GM23338 (cell line): ENCODE results near the gene PSMG2. TPM values are rescaled to one million over a fixed set of nuclear protein-coding genes. Genes with fewer than 3 reads are reported as not detected.

Experiments
- ATAC-seq: fragments of 200-7000 bp; cut with Tn5 transposase; 3 replicates; pipeline ENCODE4 v1.9.1; 2020
- DNase-seq: peaks from one replicate; pipeline ENCODE4 v3.0.0-alpha.2; 2015; ENCODE audit warnings: low spot score
- H2AFZ ChIP-seq: fragments of 200-600 bp; sonication (generic); 2 replicates; pipeline ENCODE4 v1.8.0; 2016; ENCODE audit warnings: antibody characterized with exemption, mild to moderate bottlenecking, moderate library complexity
- H3F3A ChIP-seq: fragments of 200-600 bp; sonication (generic); replicated peaks from 2 replicates; pipeline ENCODE4 v1.8.0; 2017; ENCODE audit warnings: antibody characterized with exemption, mixed run types, low read depth
- H3K27ac ChIP-seq: fragments of 200-600 bp; sonication (generic); 2 replicates; pipeline ENCODE4 v1.6.1; 2016; ENCODE audit warnings: low read depth
- H3K27me3 ChIP-seq: fragments of 200-600 bp; sonication (generic); 2 replicates; pipeline ENCODE4 v1.8.0; 2016; ENCODE audit warnings: mild to moderate bottlenecking, mixed run types, moderate library complexity; ENCODE audit not compliant: insufficient read depth
- H3K36me3 ChIP-seq: fragments of 200-600 bp; sonication (generic); 2 replicates; pipeline ENCODE4 v1.8.0; 2016; ENCODE audit warnings: mild to moderate bottlenecking; ENCODE audit not compliant: insufficient read depth
- H3K4me1 ChIP-seq: fragments of 200-600 bp; sonication (generic); 2 replicates; pipeline ENCODE4 v1.8.0; 2016; ENCODE audit warnings: mild to moderate bottlenecking, moderate library complexity; ENCODE audit not compliant: insufficient read depth
- H3K4me2 ChIP-seq: fragments of 200-600 bp; sonication (generic); 2 replicates; pipeline ENCODE4 v1.7.1; 2017; ENCODE audit warnings: mixed run types
- H3K4me3 ChIP-seq: fragments of 200-600 bp; sonication (generic); 2 replicates; pipeline ENCODE4 v1.6.1; 2016; ENCODE audit warnings: mixed run types
- H3K79me2 ChIP-seq: fragments of 200-600 bp; sonication (generic); replicated peaks from 2 replicates; pipeline ENCODE4 v1.8.0; 2017; ENCODE audit warnings: mild to moderate bottlenecking; ENCODE audit not compliant: insufficient read depth
- H3K9me2 ChIP-seq: fragments of 200-600 bp; sonication (generic); 2 replicates; pipeline ENCODE4 v1.8.0; 2017; ENCODE audit not compliant: insufficient read depth
- H4K20me1 ChIP-seq: fragments of 200-600 bp; sonication (generic); replicated peaks from 2 replicates; pipeline ENCODE4 v1.8.0; 2017; ENCODE audit warnings: mild to moderate bottlenecking; ENCODE audit not compliant: insufficient read depth
- H3K27ac Mint-ChIP-seq: 2 replicates; pipeline ENCODE4 v1.8.0; 2020; ENCODE audit warnings: inconsistent platforms, mild to moderate bottlenecking, moderate library complexity, mixed read lengths
- H3K27me3 Mint-ChIP-seq: 3 replicates; pipeline ENCODE4 v1.8.0; 2022; ENCODE audit warnings: low read depth, mild to moderate bottlenecking, moderate library complexity, mixed read lengths, inconsistent platforms; ENCODE audit not compliant: insufficient read depth, poor library complexity
- H3K36me3 Mint-ChIP-seq: 3 replicates; pipeline ENCODE4 v1.8.0; 2021; ENCODE audit warnings: low read depth, mild to moderate bottlenecking, inconsistent platforms, moderate library complexity, mixed read lengths
- H3K4me1 Mint-ChIP-seq: 3 replicates; pipeline ENCODE4 v1.8.0; 2020; ENCODE audit warnings: mild to moderate bottlenecking, inconsistent platforms, mixed read lengths
- H3K4me3 Mint-ChIP-seq: 3 replicates; pipeline ENCODE4 v1.8.0; 2021; ENCODE audit warnings: moderate library complexity, mild to moderate bottlenecking, inconsistent platforms, mixed read lengths
- H3K9me3 Mint-ChIP-seq: 3 replicates; pipeline ENCODE4 v1.8.0; 2020; ENCODE audit warnings: moderate library complexity, mild to moderate bottlenecking, inconsistent platforms, mixed read lengths
- CREB1 ChIP-seq: fragments of 250-450 bp; sonication (Bioruptor Pico); IDR thresholded peaks from 2 replicates; pipeline ENCODE4 v1.5.0; 2020; ENCODE audit warnings: low read depth, mild to moderate bottlenecking, moderate library complexity
- EZH2 ChIP-seq: fragments of 200-600 bp; sonication (generic); IDR thresholded peaks from one replicate; pipeline ENCODE4 v1.8.0; 2017; ENCODE audit warnings: antibody characterized with exemption, mild to moderate bottlenecking, low read depth; ENCODE audit not compliant: unreplicated experiment
- EZH2phosphoT487 ChIP-seq: fragments of 200-600 bp; sonication (generic); IDR thresholded peaks from one replicate; pipeline ENCODE4 v1.8.1; 2018; ENCODE audit warnings: antibody characterized with exemption; ENCODE audit not compliant: unreplicated experiment
- JUNB ChIP-seq: IDR thresholded peaks from one replicate; pipeline ENCODE4 v1.6.1; 2016; ENCODE audit warnings: antibody characterized with exemption; ENCODE audit not compliant: unreplicated experiment
- NANOG ChIP-seq: IDR thresholded peaks from 2 replicates; pipeline ENCODE4 v1.6.1; 2016; ENCODE audit warnings: antibody characterized with exemption, borderline replicate concordance
- POLR2AphosphoS5 ChIP-seq: IDR thresholded peaks from 2 replicates; pipeline ENCODE4 v1.6.1; 2016; ENCODE audit warnings: antibody characterized with exemption, low read depth
- STAT1 ChIP-seq: IDR thresholded peaks from one replicate; pipeline ENCODE4 v1.6.1; 2016; ENCODE audit warnings: antibody characterized with exemption; ENCODE audit not compliant: unreplicated experiment
- ZNF114 ChIP-seq: fragments of 250-450 bp; sonication (Bioruptor Pico); IDR thresholded peaks from 2 replicates; pipeline ENCODE4 v1.5.0; 2020; ENCODE audit warnings: mild to moderate bottlenecking, moderate library complexity
- ZNF331 ChIP-seq: fragments of 250-450 bp; sonication (Bioruptor Pico); IDR thresholded peaks from 2 replicates; pipeline ENCODE4 v1.5.0; 2020; ENCODE audit warnings: low read depth, mild to moderate bottlenecking, moderate library complexity
- polyA plus RNA-seq: library from polyadenylated mRNA; unstranded; fragments of >200 nt; fragmentation: Nextera tagmentation; extraction: Ambion mirVana; gene quantifications from 2 replicates; pipeline ENCODE4 v1.2.1, GENCODE V29; 2016
- total RNA-seq: library from RNA; depleted of rRNA; stranded (reverse); fragments of >200 nt; shearing (Covaris generic); gene quantifications from 2 replicates; pipeline ENCODE4 v1.2.3, GENCODE V29; 2014
- TF ChIP-seq, protein P1 (sequence below): IDR thresholded peaks from one replicate; pipeline ENCODE4 v1.6.1; 2018; ENCODE audit warnings: antibody characterized with exemption; ENCODE audit not compliant: unreplicated experiment
- TF ChIP-seq, protein P2 (sequence below): fragments of 250-450 bp; sonication (Bioruptor Pico); IDR thresholded peaks from 2 replicates; pipeline ENCODE4 v1.5.0; 2020; ENCODE audit warnings: mild to moderate bottlenecking, moderate library complexity
- TF ChIP-seq, protein P3 (sequence below), 2 experiments: fragments of 200-600 bp in 1 of 2; sonication (generic) in 1 of 2; conservative IDR thresholded peaks; 2 replicates each; pipeline versions ENCODE4 v1.5.1 to v1.6.1; 2016 to 2017; ENCODE audit warnings: antibody characterized with exemption in 2 of 2, low read depth in 2 of 2, mild to moderate bottlenecking in 2 of 2, moderate library complexity in 1 of 2
- TF ChIP-seq, protein P4 (sequence below): IDR thresholded peaks from 2 replicates; pipeline ENCODE4 v1.6.1; 2016; ENCODE audit warnings: antibody characterized with exemption

The PSMG2 gene
- total and polyA plus RNA-seq, 2 experiments from 2014 or later: 87.8 to 151 TPM

DNA sequence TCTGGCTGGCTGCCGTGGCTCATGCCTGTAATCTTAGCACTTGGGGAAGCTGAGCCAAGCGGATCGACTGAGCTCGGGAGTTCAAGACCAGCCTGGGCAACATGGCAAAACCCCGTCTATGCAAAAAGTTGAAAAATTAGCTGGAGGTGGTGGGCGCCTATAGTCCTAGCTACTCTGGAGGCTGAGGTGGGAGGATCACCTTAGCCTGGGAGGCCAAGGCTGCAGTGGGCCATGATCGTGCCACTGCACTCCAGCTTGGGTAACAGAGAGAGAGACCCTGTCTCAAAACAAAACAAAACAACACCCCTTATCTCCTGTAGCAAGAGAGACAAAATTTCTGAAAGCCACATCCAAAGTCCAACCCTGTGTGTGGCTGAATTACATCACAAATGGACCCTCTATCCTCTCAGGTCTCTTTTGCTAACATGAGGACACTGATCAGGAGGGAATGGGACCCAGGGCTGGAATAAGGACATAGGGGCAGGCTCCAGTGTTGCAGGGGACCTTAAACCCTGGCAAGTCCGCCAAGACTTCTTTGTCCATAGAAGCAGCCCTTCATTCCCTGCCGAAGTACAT is 64.8 kb downstream of the PSMG2 start:
- H3K36me3 Mint-ChIP-seq: no peaks in the 10 kb centered on the region; the same call in 2 of the 3 replicates
- 0 out of 2 replicates have a peak, but pooled peaks cover 3% of the 10 kb centered on the region for H3K9me2 ChIP-seq
- H3K4me3 ChIP-seq: no peak overlapping the region
- DNase-seq (no peak), ATAC-seq (no peak)
- no peaks in the 10 kb centered on the region for H3K9me3 Mint-ChIP-seq
- no peaks in the 10 kb centered on the region for H4K20me1 ChIP-seq
- H2AFZ ChIP-seq: peak overlapping the region; percentile 80; the same call in 1 of the 2 replicates
- no peak overlapping the region for H3K27ac ChIP-seq
- TF ChIP-seq, protein P1, sequence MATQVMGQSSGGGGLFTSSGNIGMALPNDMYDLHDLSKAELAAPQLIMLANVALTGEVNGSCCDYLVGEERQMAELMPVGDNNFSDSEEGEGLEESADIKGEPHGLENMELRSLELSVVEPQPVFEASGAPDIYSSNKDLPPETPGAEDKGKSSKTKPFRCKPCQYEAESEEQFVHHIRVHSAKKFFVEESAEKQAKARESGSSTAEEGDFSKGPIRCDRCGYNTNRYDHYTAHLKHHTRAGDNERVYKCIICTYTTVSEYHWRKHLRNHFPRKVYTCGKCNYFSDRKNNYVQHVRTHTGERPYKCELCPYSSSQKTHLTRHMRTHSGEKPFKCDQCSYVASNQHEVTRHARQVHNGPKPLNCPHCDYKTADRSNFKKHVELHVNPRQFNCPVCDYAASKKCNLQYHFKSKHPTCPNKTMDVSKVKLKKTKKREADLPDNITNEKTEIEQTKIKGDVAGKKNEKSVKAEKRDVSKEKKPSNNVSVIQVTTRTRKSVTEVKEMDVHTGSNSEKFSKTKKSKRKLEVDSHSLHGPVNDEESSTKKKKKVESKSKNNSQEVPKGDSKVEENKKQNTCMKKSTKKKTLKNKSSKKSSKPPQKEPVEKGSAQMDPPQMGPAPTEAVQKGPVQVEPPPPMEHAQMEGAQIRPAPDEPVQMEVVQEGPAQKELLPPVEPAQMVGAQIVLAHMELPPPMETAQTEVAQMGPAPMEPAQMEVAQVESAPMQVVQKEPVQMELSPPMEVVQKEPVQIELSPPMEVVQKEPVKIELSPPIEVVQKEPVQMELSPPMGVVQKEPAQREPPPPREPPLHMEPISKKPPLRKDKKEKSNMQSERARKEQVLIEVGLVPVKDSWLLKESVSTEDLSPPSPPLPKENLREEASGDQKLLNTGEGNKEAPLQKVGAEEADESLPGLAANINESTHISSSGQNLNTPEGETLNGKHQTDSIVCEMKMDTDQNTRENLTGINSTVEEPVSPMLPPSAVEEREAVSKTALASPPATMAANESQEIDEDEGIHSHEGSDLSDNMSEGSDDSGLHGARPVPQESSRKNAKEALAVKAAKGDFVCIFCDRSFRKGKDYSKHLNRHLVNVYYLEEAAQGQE: no peak
- TF ChIP-seq EZH2: no peak
- TF ChIP-seq, protein P2, sequence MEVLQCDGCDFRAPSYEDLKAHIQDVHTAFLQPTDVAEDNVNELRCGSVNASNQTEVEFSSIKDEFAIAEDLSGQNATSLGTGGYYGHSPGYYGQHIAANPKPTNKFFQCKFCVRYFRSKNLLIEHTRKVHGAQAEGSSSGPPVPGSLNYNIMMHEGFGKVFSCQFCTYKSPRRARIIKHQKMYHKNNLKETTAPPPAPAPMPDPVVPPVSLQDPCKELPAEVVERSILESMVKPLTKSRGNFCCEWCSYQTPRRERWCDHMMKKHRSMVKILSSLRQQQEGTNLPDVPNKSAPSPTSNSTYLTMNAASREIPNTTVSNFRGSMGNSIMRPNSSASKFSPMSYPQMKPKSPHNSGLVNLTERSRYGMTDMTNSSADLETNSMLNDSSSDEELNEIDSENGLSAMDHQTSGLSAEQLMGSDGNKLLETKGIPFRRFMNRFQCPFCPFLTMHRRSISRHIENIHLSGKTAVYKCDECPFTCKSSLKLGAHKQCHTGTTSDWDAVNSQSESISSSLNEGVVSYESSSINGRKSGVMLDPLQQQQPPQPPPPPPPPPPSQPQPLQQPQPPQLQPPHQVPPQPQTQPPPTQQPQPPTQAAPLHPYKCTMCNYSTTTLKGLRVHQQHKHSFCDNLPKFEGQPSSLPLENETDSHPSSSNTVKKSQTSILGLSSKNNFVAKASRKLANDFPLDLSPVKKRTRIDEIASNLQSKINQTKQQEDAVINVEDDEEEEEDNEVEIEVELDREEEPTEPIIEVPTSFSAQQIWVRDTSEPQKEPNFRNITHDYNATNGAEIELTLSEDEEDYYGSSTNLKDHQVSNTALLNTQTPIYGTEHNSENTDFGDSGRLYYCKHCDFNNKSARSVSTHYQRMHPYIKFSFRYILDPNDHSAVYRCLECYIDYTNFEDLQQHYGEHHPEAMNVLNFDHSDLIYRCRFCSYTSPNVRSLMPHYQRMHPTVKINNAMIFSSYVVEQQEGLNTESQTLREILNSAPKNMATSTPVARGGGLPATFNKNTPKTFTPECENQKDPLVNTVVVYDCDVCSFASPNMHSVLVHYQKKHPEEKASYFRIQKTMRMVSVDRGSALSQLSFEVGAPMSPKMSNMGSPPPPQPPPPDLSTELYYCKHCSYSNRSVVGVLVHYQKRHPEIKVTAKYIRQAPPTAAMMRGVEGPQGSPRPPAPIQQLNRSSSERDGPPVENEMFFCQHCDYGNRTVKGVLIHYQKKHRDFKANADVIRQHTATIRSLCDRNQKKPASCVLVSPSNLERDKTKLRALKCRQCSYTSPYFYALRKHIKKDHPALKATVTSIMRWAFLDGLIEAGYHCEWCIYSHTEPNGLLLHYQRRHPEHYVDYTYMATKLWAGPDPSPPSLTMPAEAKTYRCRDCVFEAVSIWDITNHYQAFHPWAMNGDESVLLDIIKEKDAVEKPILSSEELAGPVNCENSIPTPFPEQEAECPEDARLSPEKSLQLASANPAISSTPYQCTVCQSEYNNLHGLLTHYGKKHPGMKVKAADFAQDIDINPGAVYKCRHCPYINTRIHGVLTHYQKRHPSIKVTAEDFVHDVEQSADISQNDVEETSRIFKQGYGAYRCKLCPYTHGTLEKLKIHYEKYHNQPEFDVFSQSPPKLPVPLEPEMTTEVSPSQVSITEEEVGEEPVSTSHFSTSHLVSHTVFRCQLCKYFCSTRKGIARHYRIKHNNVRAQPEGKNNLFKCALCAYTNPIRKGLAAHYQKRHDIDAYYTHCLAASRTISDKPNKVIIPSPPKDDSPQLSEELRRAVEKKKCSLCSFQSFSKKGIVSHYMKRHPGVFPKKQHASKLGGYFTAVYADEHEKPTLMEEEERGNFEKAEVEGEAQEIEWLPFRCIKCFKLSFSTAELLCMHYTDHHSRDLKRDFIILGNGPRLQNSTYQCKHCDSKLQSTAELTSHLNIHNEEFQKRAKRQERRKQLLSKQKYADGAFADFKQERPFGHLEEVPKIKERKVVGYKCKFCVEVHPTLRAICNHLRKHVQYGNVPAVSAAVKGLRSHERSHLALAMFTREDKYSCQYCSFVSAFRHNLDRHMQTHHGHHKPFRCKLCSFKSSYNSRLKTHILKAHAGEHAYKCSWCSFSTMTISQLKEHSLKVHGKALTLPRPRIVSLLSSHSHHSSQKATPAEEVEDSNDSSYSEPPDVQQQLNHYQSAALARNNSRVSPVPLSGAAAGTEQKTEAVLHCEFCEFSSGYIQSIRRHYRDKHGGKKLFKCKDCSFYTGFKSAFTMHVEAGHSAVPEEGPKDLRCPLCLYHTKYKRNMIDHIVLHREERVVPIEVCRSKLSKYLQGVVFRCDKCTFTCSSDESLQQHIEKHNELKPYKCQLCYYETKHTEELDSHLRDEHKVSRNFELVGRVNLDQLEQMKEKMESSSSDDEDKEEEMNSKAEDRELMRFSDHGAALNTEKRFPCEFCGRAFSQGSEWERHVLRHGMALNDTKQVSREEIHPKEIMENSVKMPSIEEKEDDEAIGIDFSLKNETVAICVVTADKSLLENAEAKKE (CRISPR knock-in tag): no peak
- no peak for TF ChIP-seq POLR2AphosphoS5
- TF ChIP-seq, protein P3, sequence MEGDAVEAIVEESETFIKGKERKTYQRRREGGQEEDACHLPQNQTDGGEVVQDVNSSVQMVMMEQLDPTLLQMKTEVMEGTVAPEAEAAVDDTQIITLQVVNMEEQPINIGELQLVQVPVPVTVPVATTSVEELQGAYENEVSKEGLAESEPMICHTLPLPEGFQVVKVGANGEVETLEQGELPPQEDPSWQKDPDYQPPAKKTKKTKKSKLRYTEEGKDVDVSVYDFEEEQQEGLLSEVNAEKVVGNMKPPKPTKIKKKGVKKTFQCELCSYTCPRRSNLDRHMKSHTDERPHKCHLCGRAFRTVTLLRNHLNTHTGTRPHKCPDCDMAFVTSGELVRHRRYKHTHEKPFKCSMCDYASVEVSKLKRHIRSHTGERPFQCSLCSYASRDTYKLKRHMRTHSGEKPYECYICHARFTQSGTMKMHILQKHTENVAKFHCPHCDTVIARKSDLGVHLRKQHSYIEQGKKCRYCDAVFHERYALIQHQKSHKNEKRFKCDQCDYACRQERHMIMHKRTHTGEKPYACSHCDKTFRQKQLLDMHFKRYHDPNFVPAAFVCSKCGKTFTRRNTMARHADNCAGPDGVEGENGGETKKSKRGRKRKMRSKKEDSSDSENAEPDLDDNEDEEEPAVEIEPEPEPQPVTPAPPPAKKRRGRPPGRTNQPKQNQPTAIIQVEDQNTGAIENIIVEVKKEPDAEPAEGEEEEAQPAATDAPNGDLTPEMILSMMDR (conservative IDR thresholded peaks at IDR 0.05; ENCODE audit: low read depth in 2 of 2): no peak
- TF ChIP-seq STAT1: no peak
- TF ChIP-seq CREB1 (CRISPR knock-in tag): no peak
- no peak for TF ChIP-seq NANOG
- TF ChIP-seq JUNB: no peak
- TF ChIP-seq, protein P4, sequence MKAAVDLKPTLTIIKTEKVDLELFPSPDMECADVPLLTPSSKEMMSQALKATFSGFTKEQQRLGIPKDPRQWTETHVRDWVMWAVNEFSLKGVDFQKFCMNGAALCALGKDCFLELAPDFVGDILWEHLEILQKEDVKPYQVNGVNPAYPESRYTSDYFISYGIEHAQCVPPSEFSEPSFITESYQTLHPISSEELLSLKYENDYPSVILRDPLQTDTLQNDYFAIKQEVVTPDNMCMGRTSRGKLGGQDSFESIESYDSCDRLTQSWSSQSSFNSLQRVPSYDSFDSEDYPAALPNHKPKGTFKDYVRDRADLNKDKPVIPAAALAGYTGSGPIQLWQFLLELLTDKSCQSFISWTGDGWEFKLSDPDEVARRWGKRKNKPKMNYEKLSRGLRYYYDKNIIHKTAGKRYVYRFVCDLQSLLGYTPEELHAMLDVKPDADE: no peak
- no peak for TF ChIP-seq ZNF114 (CRISPR knock-in tag)
- no peak for TF ChIP-seq ZNF331 (CRISPR knock-in tag)
- TF ChIP-seq EZH2phosphoT487: no peak
- peaks cover 8% of the 10 kb centered on the region; the same call in 2 of the 3 replicates for H3K4me1 Mint-ChIP-seq
- H3K4me2 ChIP-seq: 0 out of 2 replicates have a peak overlapping the region, but pooled peaks have one; percentile 43
- H3K4me3 Mint-ChIP-seq: no peak overlapping the region
- H3F3A ChIP-seq: no peaks in the 10 kb centered on the region
- no peaks in the 10 kb centered on the region for H3K27me3 ChIP-seq
- peaks cover 1% of the 10 kb centered on the region for H3K27me3 Mint-ChIP-seq
- no peak overlapping the region for H3K27ac Mint-ChIP-seq
- no peaks in the 10 kb centered on the region for H3K79me2 ChIP-seq
- H3K36me3 ChIP-seq: no peaks in the 10 kb centered on the region
- no peaks in the 10 kb centered on the region; the same call in none of the 2 replicates for H3K4me1 ChIP-seq
